PFSK-1 (cell line): ENCODE results near the gene SGK1.

ENCODE experiments used
- POLR2AphosphoS5 ChIP-seq: IDR thresholded peaks from 2 replicates; pipeline ENCODE4 v1.6.1; 2012; ENCODE audit warnings: low read depth, mild to moderate bottlenecking, control low read depth, low read length, moderate library complexity
- REST ChIP-seq, 2 experiments: IDR thresholded peaks; 2 replicates each; pipeline versions ENCODE4 v1.6.1 to v1.8.0; 2011 to 2012; ENCODE audit warnings: low read depth in 2 of 2, low read length in 2 of 2, control low read depth in 1 of 2, inconsistent platforms in 1 of 2, mild to moderate bottlenecking in 1 of 2, moderate library complexity in 1 of 2; ENCODE audit not compliant: insufficient read depth in 1 of 2

GRCh38 chr6:134253681-134254080 is 64.2 kb downstream of the SGK1 start:
- TF ChIP-seq POLR2AphosphoS5, result no peak
- TF ChIP-seq REST (IDR thresholded peaks at IDR 0.05; ENCODE audit: insufficient read depth in 1 of 2, low read depth in 2 of 2, low read length in 2 of 2), result no peak
